WTC11 (cell line): ENCODE results near the gene TTC7B. TPM values are rescaled to one million over a fixed set of nuclear protein-coding genes. Genes with fewer than 3 reads are reported as not detected.

Experiments
- ATAC-seq: fragments of 200-7000 bp; cut with Tn5 transposase; 2 replicates; pipeline ENCODE4 v1.10.0; 2021; ENCODE audit warnings: mild to moderate bottlenecking, moderate library complexity
- CTCF ChIA-PET: fragments of 300-600 bp; sonication (Branson Sonifier 250); formaldehyde crosslinking; loops from one replicate; lab custom pipeline; 2021; ENCODE audit warnings: antibody characterized with exemption; lab: Charles Lee
- POLR2A ChIA-PET: fragments of 350-600 bp; sonication (Branson Sonifier 250); formaldehyde crosslinking; loops from one replicate; lab custom pipeline; 2021; ENCODE audit warnings: antibody characterized with exemption; lab: Charles Lee
- DNase-seq: peaks from one replicate; pipeline ENCODE4 v3.0.0; 2021; ENCODE audit warnings: low spot score
- H3K27ac Mint-ChIP-seq: 2 replicates; pipeline ENCODE4 v1.8.0; 2021; ENCODE audit warnings: mixed read lengths
- H3K27me3 Mint-ChIP-seq: 2 replicates; pipeline ENCODE4 v1.8.0; 2021; ENCODE audit warnings: low read depth, mild to moderate bottlenecking, moderate library complexity, mixed read lengths
- H3K36me3 Mint-ChIP-seq: 2 replicates; pipeline ENCODE4 v1.8.0; 2021; ENCODE audit warnings: mixed read lengths
- H3K4me1 Mint-ChIP-seq: 2 replicates; pipeline ENCODE4 v1.8.0; 2022; ENCODE audit warnings: mixed read lengths
- H3K4me3 Mint-ChIP-seq: 2 replicates; pipeline ENCODE4 v1.8.0; 2021; ENCODE audit warnings: mild to moderate bottlenecking, moderate library complexity, mixed read lengths
- H3K9me3 Mint-ChIP-seq: 2 replicates; pipeline ENCODE4 v1.8.0; 2021; ENCODE audit warnings: mixed read lengths
- CREB1 ChIP-seq: sonication (generic); formaldehyde crosslinking; IDR thresholded peaks from 2 replicates; pipeline ENCODE4 v1.8.0; 2023; ENCODE audit warnings: mild to moderate bottlenecking, missing genetic modification reagents
- E2F4 ChIP-seq: sonication (generic); formaldehyde crosslinking; IDR thresholded peaks from 2 replicates; pipeline ENCODE4 v1.8.1; 2022; ENCODE audit warnings: low read depth, mild to moderate bottlenecking, moderate library complexity, missing genetic modification reagents, borderline replicate concordance
- IRF2 ChIP-seq: sonication (generic); formaldehyde crosslinking; IDR thresholded peaks from 2 replicates; pipeline ENCODE4 v1.8.0; 2022; ENCODE audit warnings: low read depth, missing genetic modification reagents, borderline replicate concordance
- NFYB ChIP-seq: sonication (generic); formaldehyde crosslinking; conservative IDR thresholded peaks from 2 replicates; pipeline ENCODE4 v1.8.0; 2022; ENCODE audit warnings: low read depth, missing genetic modification reagents
- NR1H2 ChIP-seq: sonication (generic); formaldehyde crosslinking; IDR thresholded peaks from 2 replicates; pipeline ENCODE4 v1.9.0; 2021; ENCODE audit warnings: mild to moderate bottlenecking, moderate library complexity, missing genetic modification reagents
- PREB ChIP-seq: sonication (generic); formaldehyde crosslinking; IDR thresholded peaks from 2 replicates; pipeline ENCODE4 v1.8.1; 2022; ENCODE audit warnings: mild to moderate bottlenecking, missing genetic modification reagents, moderate library complexity, borderline replicate concordance
- SP1 ChIP-seq: sonication (generic); formaldehyde crosslinking; conservative IDR thresholded peaks from 2 replicates; pipeline ENCODE4 v1.8.1; 2022; ENCODE audit warnings: missing genetic modification reagents
- USF2 ChIP-seq: sonication (generic); formaldehyde crosslinking; IDR thresholded peaks from 2 replicates; pipeline ENCODE4 v1.8.1; 2023; ENCODE audit warnings: mild to moderate bottlenecking, missing genetic modification reagents, moderate library complexity
- ZNF232 ChIP-seq: sonication (generic); formaldehyde crosslinking; IDR thresholded peaks from 2 replicates; pipeline ENCODE4 v1.8.0; 2022; ENCODE audit warnings: mild to moderate bottlenecking, missing genetic modification reagents
- ZNF281 ChIP-seq: sonication (generic); formaldehyde crosslinking; IDR thresholded peaks from 2 replicates; pipeline ENCODE4 v1.8.0; 2023; ENCODE audit warnings: mild to moderate bottlenecking, missing genetic modification reagents
- ZNF671 ChIP-seq: fragments of 250-450 bp; sonication (Bioruptor Pico); IDR thresholded peaks from 2 replicates; pipeline ENCODE4 v1.8.0; 2021; ENCODE audit warnings: mild to moderate bottlenecking
- total RNA-seq: library from RNA; stranded (reverse); gene quantifications from 3 replicates; pipeline ENCODE4 v1.2.3, GENCODE V29; 2021
- TF ChIP-seq, protein P1 (sequence below): sonication (generic); formaldehyde crosslinking; IDR thresholded peaks from 2 replicates; pipeline ENCODE4 v1.8.0; 2023; ENCODE audit warnings: missing genetic modification reagents
- TF ChIP-seq, protein P2 (sequence below): sonication (generic); formaldehyde crosslinking; conservative IDR thresholded peaks from 2 replicates; pipeline ENCODE4 v1.8.1; 2023; ENCODE audit warnings: mild to moderate bottlenecking, low read depth, missing genetic modification reagents, moderate library complexity
- TF ChIP-seq, protein P3 (sequence below): fragments of 200-600 bp; IDR thresholded peaks from 2 replicates; pipeline ENCODE4 v1.8.0; 2022; ENCODE audit warnings: antibody characterized with exemption
- TF ChIP-seq, protein P4 (sequence below): sonication (generic); formaldehyde crosslinking; conservative IDR thresholded peaks from 2 replicates; pipeline ENCODE4 v1.8.1; 2022; ENCODE audit warnings: mild to moderate bottlenecking, missing genetic modification reagents
- TF ChIP-seq, protein P5 (sequence below): sonication (generic); formaldehyde crosslinking; IDR thresholded peaks from 2 replicates; pipeline ENCODE4 v1.8.1; 2022; ENCODE audit warnings: mild to moderate bottlenecking, moderate library complexity, missing genetic modification reagents

TTC7B gene
- total RNA-seq, 1 experiment from 2014 or later = 27.6 TPM

DNA sequence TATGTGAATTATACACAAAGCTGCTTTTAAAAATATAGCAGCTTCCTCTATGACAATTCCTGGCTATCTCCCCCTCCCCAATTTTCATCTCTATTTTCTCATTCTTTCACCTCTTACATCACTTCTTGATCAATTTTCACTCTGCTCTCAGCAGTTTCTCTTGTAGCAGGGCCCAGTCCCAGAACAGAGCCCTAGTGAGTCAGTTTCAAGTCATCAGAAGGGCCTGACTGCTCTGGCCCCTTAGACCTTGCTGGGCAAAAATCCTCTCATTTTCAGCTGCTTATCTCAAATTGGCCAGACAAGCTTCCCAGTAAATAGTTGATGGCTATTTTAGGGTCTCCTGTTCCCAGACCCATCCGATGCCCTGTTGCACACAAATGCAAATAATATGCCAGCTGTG lies 101.4 kb downstream of the TTC7B start:
- no peak overlapping the region for H3K27ac Mint-ChIP-seq
- TF ChIP-seq ZNF671 (CRISPR knock-in tag) (no peak), NFYB (CRISPR knock-in tag) (no peak), NR1H2 (CRISPR knock-in tag) (no peak), PREB (CRISPR knock-in tag) (no peak), IRF2 (CRISPR knock-in tag) (no peak), ZNF232 (CRISPR knock-in tag) (no peak), CREB1 (CRISPR knock-in tag) (no peak), USF2 (no peak), SP1 (CRISPR knock-in tag) (no peak), E2F4 (no peak), ZNF281 (CRISPR knock-in tag) (no peak)
- TF ChIP-seq, protein P1, sequence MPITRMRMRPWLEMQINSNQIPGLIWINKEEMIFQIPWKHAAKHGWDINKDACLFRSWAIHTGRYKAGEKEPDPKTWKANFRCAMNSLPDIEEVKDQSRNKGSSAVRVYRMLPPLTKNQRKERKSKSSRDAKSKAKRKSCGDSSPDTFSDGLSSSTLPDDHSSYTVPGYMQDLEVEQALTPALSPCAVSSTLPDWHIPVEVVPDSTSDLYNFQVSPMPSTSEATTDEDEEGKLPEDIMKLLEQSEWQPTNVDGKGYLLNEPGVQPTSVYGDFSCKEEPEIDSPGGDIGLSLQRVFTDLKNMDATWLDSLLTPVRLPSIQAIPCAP (CRISPR knock-in tag) = no peak
- TF ChIP-seq, protein P2, sequence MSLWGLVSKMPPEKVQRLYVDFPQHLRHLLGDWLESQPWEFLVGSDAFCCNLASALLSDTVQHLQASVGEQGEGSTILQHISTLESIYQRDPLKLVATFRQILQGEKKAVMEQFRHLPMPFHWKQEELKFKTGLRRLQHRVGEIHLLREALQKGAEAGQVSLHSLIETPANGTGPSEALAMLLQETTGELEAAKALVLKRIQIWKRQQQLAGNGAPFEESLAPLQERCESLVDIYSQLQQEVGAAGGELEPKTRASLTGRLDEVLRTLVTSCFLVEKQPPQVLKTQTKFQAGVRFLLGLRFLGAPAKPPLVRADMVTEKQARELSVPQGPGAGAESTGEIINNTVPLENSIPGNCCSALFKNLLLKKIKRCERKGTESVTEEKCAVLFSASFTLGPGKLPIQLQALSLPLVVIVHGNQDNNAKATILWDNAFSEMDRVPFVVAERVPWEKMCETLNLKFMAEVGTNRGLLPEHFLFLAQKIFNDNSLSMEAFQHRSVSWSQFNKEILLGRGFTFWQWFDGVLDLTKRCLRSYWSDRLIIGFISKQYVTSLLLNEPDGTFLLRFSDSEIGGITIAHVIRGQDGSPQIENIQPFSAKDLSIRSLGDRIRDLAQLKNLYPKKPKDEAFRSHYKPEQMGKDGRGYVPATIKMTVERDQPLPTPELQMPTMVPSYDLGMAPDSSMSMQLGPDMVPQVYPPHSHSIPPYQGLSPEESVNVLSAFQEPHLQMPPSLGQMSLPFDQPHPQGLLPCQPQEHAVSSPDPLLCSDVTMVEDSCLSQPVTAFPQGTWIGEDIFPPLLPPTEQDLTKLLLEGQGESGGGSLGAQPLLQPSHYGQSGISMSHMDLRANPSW (CRISPR knock-in tag) = no peak
- TF ChIP-seq, protein P3, sequence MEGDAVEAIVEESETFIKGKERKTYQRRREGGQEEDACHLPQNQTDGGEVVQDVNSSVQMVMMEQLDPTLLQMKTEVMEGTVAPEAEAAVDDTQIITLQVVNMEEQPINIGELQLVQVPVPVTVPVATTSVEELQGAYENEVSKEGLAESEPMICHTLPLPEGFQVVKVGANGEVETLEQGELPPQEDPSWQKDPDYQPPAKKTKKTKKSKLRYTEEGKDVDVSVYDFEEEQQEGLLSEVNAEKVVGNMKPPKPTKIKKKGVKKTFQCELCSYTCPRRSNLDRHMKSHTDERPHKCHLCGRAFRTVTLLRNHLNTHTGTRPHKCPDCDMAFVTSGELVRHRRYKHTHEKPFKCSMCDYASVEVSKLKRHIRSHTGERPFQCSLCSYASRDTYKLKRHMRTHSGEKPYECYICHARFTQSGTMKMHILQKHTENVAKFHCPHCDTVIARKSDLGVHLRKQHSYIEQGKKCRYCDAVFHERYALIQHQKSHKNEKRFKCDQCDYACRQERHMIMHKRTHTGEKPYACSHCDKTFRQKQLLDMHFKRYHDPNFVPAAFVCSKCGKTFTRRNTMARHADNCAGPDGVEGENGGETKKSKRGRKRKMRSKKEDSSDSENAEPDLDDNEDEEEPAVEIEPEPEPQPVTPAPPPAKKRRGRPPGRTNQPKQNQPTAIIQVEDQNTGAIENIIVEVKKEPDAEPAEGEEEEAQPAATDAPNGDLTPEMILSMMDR = no peak
- TF ChIP-seq, protein P4, sequence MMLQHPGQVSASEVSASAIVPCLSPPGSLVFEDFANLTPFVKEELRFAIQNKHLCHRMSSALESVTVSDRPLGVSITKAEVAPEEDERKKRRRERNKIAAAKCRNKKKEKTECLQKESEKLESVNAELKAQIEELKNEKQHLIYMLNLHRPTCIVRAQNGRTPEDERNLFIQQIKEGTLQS (CRISPR knock-in tag) = no peak
- TF ChIP-seq, protein P5, sequence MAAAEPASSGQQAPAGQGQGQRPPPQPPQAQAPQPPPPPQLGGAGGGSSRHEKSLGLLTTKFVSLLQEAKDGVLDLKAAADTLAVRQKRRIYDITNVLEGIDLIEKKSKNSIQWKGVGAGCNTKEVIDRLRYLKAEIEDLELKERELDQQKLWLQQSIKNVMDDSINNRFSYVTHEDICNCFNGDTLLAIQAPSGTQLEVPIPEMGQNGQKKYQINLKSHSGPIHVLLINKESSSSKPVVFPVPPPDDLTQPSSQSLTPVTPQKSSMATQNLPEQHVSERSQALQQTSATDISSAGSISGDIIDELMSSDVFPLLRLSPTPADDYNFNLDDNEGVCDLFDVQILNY (CRISPR knock-in tag) = no peak
- no peak for ATAC-seq
- no peaks in the 10 kb centered on the region for H3K9me3 Mint-ChIP-seq
- CTCF ChIA-PET = interaction anchor here (1.1 to 1.2 kb wide), 2 partner anchors 43 to 315 kb away, joined by 3 to 6 read pairs; no protein-coding TSS in a partner anchor
- H3K36me3 Mint-ChIP-seq = peaks cover 3% of the 10 kb centered on the region; the same call in 1 of the 2 replicates
- no peak for DNase-seq
- no peaks in the 10 kb centered on the region for H3K27me3 Mint-ChIP-seq
- peaks cover 29% of the 10 kb centered on the region for H3K4me1 Mint-ChIP-seq
- POLR2A ChIA-PET = no interaction called here
- H3K4me3 Mint-ChIP-seq = no peak overlapping the region
